Measurements from ENCODE around the gene NPAS3. TPM values are rescaled to one million over a fixed set of nuclear protein-coding genes. Genes with fewer than 3 reads are reported as not detected.

The NPAS3 gene
- total RNA-seq, 1 donor from 2014 or later, result 2.5 TPM

GRCh38 chr14:33606591-33606990 lies 667.9 kb downstream of the NPAS3 start:
- no peak for TF ChIP-seq CTCF (IDR thresholded peaks at IDR 0.05; ENCODE audit: borderline replicate concordance)
- no peak for DNase-seq
- H3K4me1 ChIP-seq, result no peaks in the 10 kb centered on the region
- no peaks in the 10 kb centered on the region for H3K9me3 ChIP-seq (replicated peaks)
- H3K27ac ChIP-seq (replicated peaks), result no peak overlapping the region
- no peaks in the 10 kb centered on the region for H3K36me3 ChIP-seq
- no peaks in the 10 kb centered on the region for H3K27me3 ChIP-seq (ENCODE audit: low read depth)
- no peak overlapping the region for H3K4me3 ChIP-seq
- intact Hi-C loops (cut with micrococcal nuclease), result no loop called here

GRCh38 chr14:33609582-33609981 lies 670.9 kb downstream of the NPAS3 start:
- intact Hi-C loops (cut with micrococcal nuclease), result no loop called here

DNA sequence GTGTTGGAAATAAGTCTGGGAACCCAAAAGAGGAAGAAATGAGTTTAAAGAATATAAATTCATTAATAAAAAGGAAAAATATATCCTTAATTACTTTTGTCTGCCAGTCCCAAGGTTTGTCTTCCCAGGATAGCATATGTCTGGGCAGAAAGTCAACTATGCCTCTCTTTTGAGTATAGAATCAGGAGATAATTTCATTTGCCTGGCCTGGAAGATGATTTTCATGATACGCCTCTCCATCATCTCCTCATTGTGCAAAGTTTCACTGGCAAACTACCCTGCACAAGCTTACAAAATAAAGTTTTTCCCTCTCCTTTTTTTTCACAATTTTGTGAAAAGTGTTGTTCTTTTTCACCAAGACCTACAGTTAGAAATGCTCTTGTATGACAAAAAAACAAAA lies 671.4 kb downstream of the NPAS3 start:
- no peak for TF ChIP-seq CTCF (IDR thresholded peaks at IDR 0.05; ENCODE audit: borderline replicate concordance)
- Histone ChIP-seq H3K36me3 (no peaks in the 10 kb centered on the region), H3K27ac (replicated peaks) (no peak overlapping the region), H3K4me3 (no peak overlapping the region), H3K9me3 (replicated peaks) (no peaks in the 10 kb centered on the region), H3K4me1 (no peaks in the 10 kb centered on the region), H3K27me3 (ENCODE audit: low read depth) (no peaks in the 10 kb centered on the region)
- intact Hi-C loops (cut with micrococcal nuclease), result no loop called here
- no peak for DNase-seq

More at GRCh38 chr14:33609582-33609981, 670.9 kb downstream of the NPAS3 start:
- no peaks in the 10 kb centered on the region for H3K36me3 ChIP-seq
- H3K27me3 ChIP-seq (ENCODE audit: low read depth), result no peaks in the 10 kb centered on the region
- no peaks in the 10 kb centered on the region for H3K9me3 ChIP-seq (replicated peaks)
- H3K27ac ChIP-seq (replicated peaks), result no peak overlapping the region
- no peaks in the 10 kb centered on the region for H3K4me1 ChIP-seq
- TF ChIP-seq CTCF (IDR thresholded peaks at IDR 0.05; ENCODE audit: borderline replicate concordance), result no peak
- H3K4me3 ChIP-seq, result no peak overlapping the region
- DNase-seq, result no peak

- Histone ChIP-seq H3K36me3 (no peaks in the 10 kb centered on the region), H3K27ac (replicated peaks) (no peak overlapping the region), H3K4me1 (no peaks in the 10 kb centered on the region), H3K9me3 (replicated peaks) (no peaks in the 10 kb centered on the region), H3K27me3 (ENCODE audit: low read depth) (no peaks in the 10 kb centered on the region), H3K4me3 (no peak overlapping the region)
- TF ChIP-seq CTCF (IDR thresholded peaks at IDR 0.05; ENCODE audit: borderline replicate concordance), result no peak
- intact Hi-C loops (cut with micrococcal nuclease), result no loop called here
- DNase-seq, result no peak
Measured at GRCh38 chr14:33611405-33612196, 672.9 kb downstream of the NPAS3 start.

DNA sequence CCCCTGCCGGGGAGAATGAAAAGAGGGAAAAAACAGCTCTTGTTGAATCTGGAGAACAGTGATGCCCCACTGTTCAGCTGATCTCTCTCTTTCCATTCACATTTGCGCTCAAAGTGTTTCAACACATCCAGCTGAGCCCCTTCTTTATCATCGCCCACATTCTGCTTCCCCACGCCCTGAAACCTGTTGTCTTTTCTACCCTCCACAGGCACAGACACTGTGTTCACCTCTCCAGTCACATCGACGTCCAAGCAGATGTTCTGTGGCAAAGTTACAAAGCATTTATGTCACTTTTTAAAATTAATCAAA lies 673.5 kb downstream of the NPAS3 start:
- H3K4me3 ChIP-seq, result no peak overlapping the region
- no peaks in the 10 kb centered on the region for H3K4me1 ChIP-seq
- no peak for TF ChIP-seq CTCF (IDR thresholded peaks at IDR 0.05; ENCODE audit: borderline replicate concordance)
- no peak for DNase-seq
- H3K36me3 ChIP-seq, result no peaks in the 10 kb centered on the region
- intact Hi-C loops (cut with micrococcal nuclease), result no loop called here
- H3K9me3 ChIP-seq (replicated peaks), result no peaks in the 10 kb centered on the region
- H3K27ac ChIP-seq (replicated peaks), result no peak overlapping the region
- no peaks in the 10 kb centered on the region for H3K27me3 ChIP-seq (ENCODE audit: low read depth)
